Fibroblast of lung (primary cell): Measurements from ENCODE around the gene BASP1.

ENCODE experiments used
- CTCF ChIP-seq, 2 donors: IDR thresholded peaks in 1 of 2; conservative IDR thresholded peaks in 1 of 2; 1 replicate in 1 of 2; 2 replicates in 1 of 2; pipeline ENCODE4 v1.5.1; 2011 to 2012; ENCODE audit warnings: low read length in 2 of 2, control low read depth in 1 of 2, inconsistent platforms in 1 of 2, low read depth in 1 of 2, mild to moderate bottlenecking in 1 of 2
- EZH2 ChIP-seq: IDR thresholded peaks from 2 replicates; pipeline ENCODE4 v1.5.1; 2012; ENCODE audit warnings: low read length, control low read depth, mild to moderate bottlenecking; ENCODE audit errors: missing control alignments

DNA sequence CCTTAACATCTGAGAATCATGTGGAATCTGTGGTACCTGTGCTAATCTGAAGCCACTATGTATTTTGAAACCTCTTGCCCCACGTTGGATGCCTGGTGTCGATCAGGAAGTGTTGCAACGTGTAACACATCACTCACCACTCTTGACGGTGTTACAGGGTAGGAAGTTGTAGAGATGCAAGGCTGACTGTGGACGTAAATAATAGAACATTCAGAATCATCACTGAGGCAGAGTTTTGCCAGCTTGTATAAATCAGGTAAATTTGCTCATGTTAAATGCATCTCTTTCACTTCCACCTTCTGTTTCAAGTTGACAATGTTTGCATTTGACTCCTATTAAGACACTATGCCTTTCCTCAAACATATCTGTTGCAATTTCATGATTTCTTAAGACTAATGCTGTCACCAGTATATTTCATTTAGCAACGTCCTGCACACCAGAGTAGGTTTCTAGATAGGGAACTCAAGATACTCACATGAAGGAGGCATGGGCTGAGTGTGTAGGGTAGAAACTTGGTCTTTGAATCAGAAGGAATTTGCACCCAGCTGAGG is 38.1 kb downstream of the BASP1 start:
- TF ChIP-seq CTCF (conservative IDR thresholded peaks at IDR 0.05 in 1 of 2, IDR thresholded peaks at IDR 0.05 in 1 of 2; ENCODE audit: low read depth in 1 of 2, low read length in 2 of 2) (no peak), EZH2 (no peak)
